Activated T-cell treated with anti-CD3 and anti-CD28 coated beads for 24 hours (primary cell): Measurements from ENCODE around the gene KIAA0753.

Experiments
- DNase-seq: peaks from one replicate; pipeline ENCODE4 v3.0.0-alpha.2; 2020; ENCODE audit warnings: low read depth

The KIAA0753 gene

GRCh38 chr17:6569370-6570285 is 70.9 kb downstream of the KIAA0753 start:
- no peak for DNase-seq

- DNase-seq, result no peak
Measured at GRCh38 chr17:6568184-6568758, 72.2 kb downstream of the KIAA0753 start.

DNA sequence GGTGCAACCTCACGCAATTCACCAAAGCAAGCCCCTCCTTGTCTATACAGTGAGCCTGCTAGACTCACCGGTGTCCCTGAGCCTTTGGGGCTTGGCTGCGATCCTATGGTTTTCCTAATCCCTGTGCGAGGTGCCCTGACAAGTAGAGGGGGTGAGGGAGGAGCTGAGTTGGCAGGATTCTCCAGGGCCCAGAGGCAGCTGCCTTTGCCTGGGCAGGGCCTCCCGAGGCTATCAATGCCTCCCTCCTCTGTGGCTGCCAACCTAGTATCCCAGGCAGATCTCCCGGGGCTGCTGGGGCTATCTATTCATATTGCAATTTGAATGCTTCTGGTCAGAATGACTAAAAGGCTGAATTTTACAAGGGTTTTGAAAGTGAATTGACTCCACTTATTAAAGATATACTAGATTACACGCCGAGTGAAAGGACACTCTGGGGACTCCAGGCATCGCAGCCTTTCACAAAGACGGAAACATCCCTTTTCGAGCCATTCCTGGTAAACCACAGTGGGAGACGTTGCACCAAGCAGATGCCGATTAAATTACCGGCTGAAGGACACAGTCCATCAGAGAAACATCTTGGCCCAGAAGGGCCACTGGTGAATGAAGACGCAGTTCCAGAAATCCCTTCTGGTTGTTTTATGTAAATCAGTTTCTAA is 72.9 kb downstream of the KIAA0753 start:
- DNase-seq, result no peak

DNA sequence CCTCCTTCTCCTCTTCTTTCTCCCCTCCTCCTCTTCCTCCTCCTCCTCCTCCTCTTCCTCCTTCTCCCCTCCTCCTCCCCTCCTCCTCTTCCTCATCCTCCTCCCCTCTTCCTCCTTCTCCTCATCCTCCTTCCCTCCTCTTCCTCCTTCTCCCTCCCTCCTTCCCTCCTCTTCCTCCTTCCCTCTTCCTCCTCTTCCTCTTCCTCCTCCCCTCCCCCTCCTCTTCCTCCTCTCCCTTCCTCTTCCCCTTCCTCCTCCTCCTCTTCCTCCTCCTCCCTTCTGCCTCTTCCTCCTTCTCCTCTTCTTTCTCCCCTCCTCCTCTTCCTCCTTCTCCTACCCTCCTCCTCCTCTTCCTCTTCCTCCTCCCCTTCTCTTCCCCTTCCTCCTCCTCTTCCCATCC is 79.1 kb downstream of the KIAA0753 start:
- no peak for DNase-seq

- no peak for DNase-seq
Measured at GRCh38 chr17:6560496-6560895, 80.0 kb downstream of the KIAA0753 start.

DNA sequence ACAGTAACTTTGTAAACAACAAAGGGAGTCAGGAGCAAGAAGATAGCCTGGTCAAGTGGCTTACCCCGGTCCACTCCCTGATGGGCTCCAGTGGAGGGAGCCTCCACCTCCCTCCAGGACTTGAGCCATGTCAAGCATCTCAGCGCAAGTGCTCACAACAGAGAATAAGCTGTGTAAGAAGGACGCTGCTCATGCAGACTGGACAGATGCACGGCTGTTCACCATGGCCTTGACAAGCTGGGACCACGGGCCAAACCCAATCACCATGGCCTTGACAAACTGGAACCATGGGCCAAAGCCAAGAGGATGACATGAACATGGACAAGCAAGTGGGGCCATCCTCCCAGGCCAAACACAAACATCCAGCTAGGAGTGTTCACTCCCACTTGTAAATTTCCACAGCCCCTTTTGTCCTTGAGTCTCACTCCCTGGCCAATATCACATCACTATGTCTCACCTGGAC is 80.7 kb downstream of the KIAA0753 start:
- DNase-seq, result no peak

DNA sequence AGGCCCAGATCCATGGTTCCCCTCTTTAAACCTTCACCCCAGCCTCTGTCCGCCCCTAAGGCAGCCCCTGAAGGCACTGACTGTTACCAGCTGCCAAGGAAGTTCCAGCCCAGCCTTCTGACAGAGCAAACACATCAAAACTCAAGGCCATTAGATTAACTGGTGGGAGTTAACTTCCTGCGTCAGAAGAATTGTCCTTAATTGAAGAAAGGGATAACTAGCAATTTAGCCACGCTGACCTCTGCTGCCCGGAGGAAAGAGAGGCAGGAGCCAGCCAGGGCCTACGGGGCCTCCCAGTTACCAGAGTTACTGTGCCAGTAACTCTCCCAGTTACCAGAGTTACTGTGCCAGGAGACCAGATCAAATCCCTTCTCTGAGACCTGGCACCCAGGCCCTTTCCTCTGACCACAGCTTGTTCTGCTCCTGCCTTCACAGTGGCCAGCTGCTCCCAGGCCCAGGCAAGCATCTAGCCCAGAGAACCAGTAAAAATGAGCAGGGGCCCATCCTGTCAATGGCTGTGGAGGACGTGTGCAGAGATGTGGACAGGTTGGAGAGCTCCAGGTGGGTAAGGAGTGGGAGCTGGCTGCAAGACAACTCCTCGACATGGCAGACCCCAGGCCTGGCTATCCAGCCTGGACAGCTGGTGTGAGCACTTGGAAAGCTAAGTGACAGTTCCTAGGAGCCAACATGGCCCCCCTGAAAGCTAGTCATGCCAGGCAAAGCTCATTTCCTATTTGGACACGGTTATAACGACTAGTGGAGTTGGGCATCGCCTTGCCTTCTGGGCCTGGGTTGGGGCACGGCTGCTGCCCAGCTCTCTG is 81.4 kb downstream of the KIAA0753 start:
- DNase-seq, result no peak

DNA sequence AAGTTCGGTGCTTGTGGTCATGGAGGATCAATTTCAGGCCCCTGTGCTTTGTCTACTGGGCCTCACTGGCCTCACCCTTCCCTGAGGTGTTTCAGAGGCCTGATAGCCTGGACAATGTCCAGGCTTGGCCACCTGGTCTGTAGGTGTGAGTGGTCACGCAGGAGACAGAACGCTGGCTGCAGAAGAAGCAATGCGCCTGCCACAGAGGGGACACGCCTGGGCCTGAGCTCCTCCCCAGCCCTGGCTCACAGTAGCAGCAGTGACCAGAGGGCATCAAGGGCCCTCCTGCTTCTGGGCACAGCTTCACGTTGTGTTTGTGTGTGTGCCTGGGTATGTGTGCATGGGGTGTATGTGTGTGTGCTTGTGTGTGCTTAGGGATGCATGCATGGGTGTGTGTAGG is 82.2 kb downstream of the KIAA0753 start:
- no peak for DNase-seq

GRCh38 chr17:6557040-6557438 is 83.5 kb downstream of the KIAA0753 start:
- no peak for DNase-seq

GRCh38 chr17:6556121-6557039 is 84.1 kb downstream of the KIAA0753 start, which contains the start of gene PITPNM3:
Gene PITPNM3 (minus strand): TSS chr17:6556555. CDS start chr17:6556406, 149 bp downstream.
- no peak for DNase-seq

GRCh38 chr17:6555331-6556120 is 85.0 kb downstream of the KIAA0753 start:
- DNase-seq, result no peak

DNA sequence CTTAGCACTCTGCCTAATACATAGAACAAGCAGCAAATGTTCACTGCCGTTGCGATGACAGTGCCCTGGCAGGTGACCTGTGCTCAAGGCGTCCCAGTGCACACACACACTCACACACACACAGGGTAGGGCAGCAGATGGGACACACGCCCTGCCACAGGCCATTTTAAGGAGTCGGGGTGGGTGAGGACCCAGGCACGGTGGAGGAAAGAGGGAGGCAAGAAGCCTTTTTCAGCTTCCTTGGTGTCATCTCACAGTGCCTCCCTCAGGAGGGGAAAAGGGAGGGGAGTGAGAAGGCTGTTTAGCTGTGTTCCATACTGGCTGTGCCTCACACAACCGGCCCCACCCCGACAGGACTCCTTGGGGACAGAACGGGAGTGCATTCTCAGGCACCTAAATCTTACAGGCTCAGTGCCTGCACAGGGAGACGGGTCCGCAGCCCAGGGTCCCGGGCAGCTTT is 85.6 kb downstream of the KIAA0753 start:
- no peak for DNase-seq

DNA sequence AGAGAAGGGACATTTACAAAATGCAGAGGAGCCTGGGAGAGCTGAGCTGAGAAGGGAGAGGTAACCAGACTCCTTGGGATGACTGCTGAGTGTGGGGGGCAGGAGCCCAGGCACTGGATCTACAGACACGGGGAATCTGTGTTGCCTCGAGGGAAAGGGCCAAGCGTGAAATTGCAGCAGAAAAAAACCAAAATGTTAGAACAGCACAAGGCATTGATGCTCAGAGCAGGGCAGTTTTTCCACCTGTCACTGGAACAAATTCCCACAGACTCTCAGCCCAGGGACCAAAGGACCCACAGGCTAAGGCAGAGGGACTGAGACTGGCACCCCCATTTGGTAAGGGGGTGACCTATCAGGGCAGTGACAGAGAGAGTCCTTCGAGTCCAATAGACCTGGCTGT is 86.2 kb downstream of the KIAA0753 start:
- DNase-seq, result no peak

DNA sequence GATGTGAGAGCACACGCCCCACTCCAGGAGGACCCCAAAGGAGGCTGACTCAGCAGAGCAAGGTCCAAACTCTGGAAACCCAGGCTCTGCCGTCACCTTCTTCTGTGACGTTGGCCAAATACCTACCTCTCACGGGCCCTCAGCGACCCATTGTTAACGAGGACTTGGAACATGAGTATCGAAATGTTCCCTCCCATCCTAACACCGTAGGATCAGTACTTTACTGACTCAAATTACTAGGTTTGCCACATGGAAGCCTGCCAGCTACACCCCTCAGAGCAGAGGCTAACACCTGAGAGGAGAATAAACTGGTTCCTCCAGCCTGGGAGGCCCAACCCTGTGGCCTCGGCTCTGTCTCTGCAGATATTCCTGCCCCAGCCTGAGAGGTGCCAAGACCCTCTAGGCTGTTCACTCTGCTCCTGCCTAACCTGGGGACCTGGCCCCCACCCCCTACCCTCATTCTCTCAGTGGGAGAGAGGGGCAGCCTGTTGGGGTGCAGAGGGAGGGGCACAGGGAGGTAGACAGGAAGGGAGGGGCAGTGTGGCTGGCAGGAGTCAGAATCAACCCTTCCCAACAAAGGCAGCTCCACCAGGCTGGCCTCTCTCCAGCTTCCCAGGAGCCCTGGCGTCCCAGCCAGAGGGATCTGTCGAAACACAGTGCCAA is 88.5 kb downstream of the KIAA0753 start:
- no peak for DNase-seq

DNA sequence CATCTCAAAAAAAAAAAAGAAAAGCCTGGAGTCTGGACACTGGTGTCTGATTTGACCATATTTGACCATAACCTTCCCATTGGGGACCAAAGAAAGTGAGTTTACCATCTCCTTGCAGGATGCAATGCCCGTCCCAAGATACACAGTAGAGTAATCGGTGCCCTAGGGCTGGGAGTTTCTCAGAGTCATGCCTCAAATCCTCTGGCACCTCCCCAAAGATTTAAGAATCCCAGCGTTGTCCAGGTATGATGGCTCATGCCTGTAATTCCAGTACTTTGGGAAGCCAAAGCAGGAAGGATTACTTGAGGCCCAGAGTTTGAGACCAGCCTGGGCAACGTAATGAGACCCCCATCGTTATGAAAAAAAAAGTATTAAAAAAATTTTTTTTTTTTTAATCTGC is 89.2 kb downstream of the KIAA0753 start:
- no peak for DNase-seq

- DNase-seq, result no peak
Measured at GRCh38 chr17:6549384-6550036, 91.0 kb downstream of the KIAA0753 start.

- no peak for DNase-seq
Measured at GRCh38 chr17:6548578-6549330, 91.8 kb downstream of the KIAA0753 start.

DNA sequence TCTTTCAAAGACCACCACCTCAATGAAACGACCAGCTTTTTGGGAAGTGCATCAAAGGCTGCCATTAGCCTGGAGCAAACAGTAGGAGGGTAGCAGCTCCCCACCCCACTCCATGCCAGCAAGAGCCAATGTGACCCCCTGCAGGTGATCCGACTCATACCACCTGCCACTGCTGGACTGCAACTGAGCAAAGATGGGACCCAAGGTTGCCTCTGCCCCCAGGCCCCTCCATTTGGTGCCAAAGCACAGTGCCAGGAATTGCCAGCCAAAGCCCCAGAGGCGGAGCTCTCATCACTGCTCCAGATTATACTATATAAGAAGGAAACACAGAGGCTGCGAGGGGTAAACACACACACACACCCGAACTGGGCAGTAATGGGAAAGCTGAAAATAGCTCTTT is 92.5 kb downstream of the KIAA0753 start:
- DNase-seq, result no peak
